ENCODE measurements around the gene FSTL3.

- TF ChIP-seq GATA2 (IDR thresholded peaks at IDR 0.05; ENCODE audit: low read depth, low read length) (no peak), GATA3 (IDR thresholded peaks at IDR 0.05; ENCODE audit: low read depth, low read length) (no peak)
Observed at GRCh38 chr19:633786-634639, 42.2 kb upstream of the FSTL3 start.

All from SH-SY5Y (cell line).